NCI-H82 treated with DMSO at 0.1 percent for 48 hours (cell line): Measurements from ENCODE around the gene KLHL29.

ENCODE experiments used
- DNase-seq: peaks from one replicate; lab custom pipeline; 2025; ENCODE audit not compliant: unreplicated experiment; lab: John Stamatoyannopoulos, UW

KLHL29 gene

GRCh38 chr2:23626701-23627230 lies 241.8 kb downstream of the KLHL29 start:
- no peak for DNase-seq

- DNase-seq = no peak
Observed at GRCh38 chr2:23627236-23628009, 242.4 kb downstream of the KLHL29 start.

GRCh38 chr2:23628926-23629771 lies 244.2 kb downstream of the KLHL29 start:
- no peak for DNase-seq

GRCh38 chr2:23629772-23630480 lies 244.9 kb downstream of the KLHL29 start:
- no peak for DNase-seq

- no peak for DNase-seq
Observed at GRCh38 chr2:23630961-23631360, 246.0 kb downstream of the KLHL29 start.

GRCh38 chr2:23631389-23631788 lies 246.4 kb downstream of the KLHL29 start:
- no peak for DNase-seq

- DNase-seq = no peak
Observed at GRCh38 chr2:23632386-23632785, 247.4 kb downstream of the KLHL29 start.

GRCh38 chr2:23632831-23633395 lies 247.9 kb downstream of the KLHL29 start:
- no peak for DNase-seq

GRCh38 chr2:23633966-23634365 lies 249.0 kb downstream of the KLHL29 start:
- DNase-seq = no peak

- DNase-seq = no peak
Observed at GRCh38 chr2:23635442-23636340, 250.7 kb downstream of the KLHL29 start.

- no peak for DNase-seq
Observed at GRCh38 chr2:23636426-23636825, 251.4 kb downstream of the KLHL29 start.

GRCh38 chr2:23637011-23637778 lies 252.2 kb downstream of the KLHL29 start:
- DNase-seq = no peak

- no peak for DNase-seq
Observed at GRCh38 chr2:23639406-23639982, 254.5 kb downstream of the KLHL29 start.

- DNase-seq = no peak
Observed at GRCh38 chr2:23640711-23641110, 255.7 kb downstream of the KLHL29 start.

- DNase-seq = no peak
Observed at GRCh38 chr2:23642516-23642915, 257.5 kb downstream of the KLHL29 start.

GRCh38 chr2:23645230-23645808 lies 260.3 kb downstream of the KLHL29 start:
- no peak for DNase-seq

GRCh38 chr2:23647563-23647962 lies 262.6 kb downstream of the KLHL29 start:
- DNase-seq = no peak

- no peak for DNase-seq
Observed at GRCh38 chr2:23649303-23649702, 264.3 kb downstream of the KLHL29 start.

- no peak for DNase-seq
Observed at GRCh38 chr2:23649819-23650218, 264.8 kb downstream of the KLHL29 start.
